ENCODE measurements around the gene TLR5. TPM values are rescaled to one million over a fixed set of nuclear protein-coding genes. Genes with fewer than 3 reads are reported as not detected.

TLR5 gene
- total RNA-seq, 1 experiment from 2014 or later = 0.33 TPM

DNA sequence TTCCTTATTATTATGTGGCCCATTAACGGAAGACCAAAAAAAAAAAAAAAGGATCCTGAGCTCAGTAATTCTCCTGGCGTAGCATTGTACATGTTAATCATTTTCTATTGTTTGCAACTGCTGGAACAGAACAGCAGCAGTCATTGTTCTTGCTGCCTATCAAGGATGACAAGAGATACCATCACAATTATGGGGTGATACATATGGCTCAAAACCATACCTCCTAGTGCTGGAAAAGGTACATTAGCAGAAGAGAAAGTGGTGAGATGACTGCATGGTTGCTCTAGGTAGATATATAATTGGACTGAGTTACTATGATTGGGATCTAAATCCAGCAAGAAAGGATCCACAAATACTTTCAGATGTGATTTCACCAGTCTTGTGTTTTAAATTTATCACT is 13.3 kb upstream of the TLR5 start:
- no peaks in the 10 kb centered on the region for H3K36me3 ChIP-seq

DNA sequence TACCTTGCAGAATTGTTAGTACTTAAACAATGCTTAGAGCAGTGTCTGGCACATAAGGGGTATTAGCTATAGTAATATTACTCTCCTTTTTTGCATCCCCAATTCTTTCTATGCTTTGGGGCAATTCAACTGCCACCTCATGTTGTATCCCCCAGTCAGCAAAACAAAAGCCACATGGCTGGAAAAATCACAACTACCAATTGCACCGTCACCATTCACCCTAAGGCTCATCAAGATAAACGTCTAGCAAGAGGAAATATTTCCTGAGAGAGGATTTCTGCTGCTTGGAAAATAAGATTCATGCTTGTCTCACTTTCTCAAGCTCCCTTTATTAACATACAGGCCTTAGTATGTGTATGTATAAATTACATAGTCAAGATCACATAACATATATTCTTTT is 12.1 kb upstream of the TLR5 start:
- no peaks in the 10 kb centered on the region for H3K36me3 ChIP-seq
- DNase-seq = no peak
- no peak overlapping the region for H3K4me3 ChIP-seq
- H3K27me3 ChIP-seq = no peaks in the 10 kb centered on the region
- H3K9me3 ChIP-seq = no peaks in the 10 kb centered on the region

More for the DNA sequence above, 13.3 kb upstream of the TLR5 start:
- H3K27me3 ChIP-seq = no peaks in the 10 kb centered on the region
- H3K9me3 ChIP-seq = no peaks in the 10 kb centered on the region
- no peak overlapping the region for H3K4me3 ChIP-seq
- DNase-seq = no peak

DNA sequence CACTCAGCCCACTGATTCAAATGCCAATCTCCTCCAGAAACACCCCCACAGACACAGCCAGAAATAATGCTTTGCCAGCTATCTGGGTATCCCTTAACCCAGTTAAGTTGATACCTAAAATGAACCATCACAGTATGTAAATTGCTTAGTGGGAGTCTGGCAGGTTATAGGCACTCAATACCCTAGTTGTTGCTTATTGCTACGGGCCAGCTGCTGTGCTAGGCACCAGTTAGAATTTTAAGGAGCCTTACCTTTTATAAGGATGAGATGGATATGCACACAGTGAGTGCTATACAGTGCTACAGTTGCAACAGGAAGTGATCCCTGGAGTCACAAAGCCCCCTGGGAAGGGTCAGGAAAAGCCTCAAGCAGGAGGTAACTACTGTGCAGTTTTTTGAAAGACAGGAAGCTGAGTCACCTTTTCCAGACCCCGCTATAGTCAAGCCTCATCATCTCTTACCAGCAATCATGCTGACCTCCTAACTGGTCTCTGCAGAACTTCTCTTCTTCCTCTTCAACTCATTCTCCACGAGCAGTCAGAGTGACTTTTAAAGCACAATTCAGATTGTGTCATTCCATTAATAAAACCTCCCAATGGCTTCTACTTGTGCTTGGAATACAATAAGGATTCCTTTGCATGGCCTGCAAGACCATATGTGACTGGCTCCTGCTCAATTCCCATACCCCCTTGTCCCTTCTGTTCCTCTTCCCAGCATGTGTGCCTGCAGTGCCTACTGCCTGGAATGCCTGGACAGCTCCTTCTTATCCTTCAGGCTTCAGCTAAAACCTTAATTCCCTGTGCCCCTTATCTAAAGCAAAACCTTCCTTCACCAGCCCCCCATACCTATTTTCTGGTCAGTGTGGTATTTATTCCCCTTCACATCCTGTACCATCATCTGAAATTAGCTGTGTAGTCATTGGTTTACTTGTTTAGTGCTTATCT is 10.4 kb upstream of the TLR5 start:
- Histone ChIP-seq H3K36me3 (no peaks in the 10 kb centered on the region), H3K27me3 (no peaks in the 10 kb centered on the region), H3K4me3 (no peak overlapping the region), H3K9me3 (no peaks in the 10 kb centered on the region)
- DNase-seq = peak; percentile 51

DNA sequence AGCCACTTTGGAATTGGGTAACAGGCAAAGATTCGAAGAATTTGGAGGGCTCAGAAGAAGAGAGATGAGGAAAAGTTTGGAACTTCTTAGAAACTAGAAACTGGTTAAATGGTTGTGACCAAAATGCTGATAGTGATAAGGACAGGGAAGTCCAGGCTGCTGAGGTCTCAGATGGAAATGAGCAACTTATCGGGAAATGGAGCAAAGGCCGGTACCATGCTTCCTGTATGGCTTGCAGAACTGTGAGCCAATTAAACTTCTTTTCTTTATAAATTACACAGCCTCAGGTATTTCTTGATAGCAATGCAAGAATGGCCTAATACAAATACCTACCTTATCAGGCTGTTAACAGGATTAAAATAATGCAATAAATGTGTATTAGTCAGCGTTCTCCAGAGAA is 9.4 kb upstream of the TLR5 start:
- Histone ChIP-seq H3K36me3 (no peaks in the 10 kb centered on the region), H3K4me3 (no peak overlapping the region), H3K9me3 (peaks cover 3% of the 10 kb centered on the region; the same call in 1 of the 2 replicates), H3K27me3 (no peaks in the 10 kb centered on the region)
- DNase-seq = no peak

DNA sequence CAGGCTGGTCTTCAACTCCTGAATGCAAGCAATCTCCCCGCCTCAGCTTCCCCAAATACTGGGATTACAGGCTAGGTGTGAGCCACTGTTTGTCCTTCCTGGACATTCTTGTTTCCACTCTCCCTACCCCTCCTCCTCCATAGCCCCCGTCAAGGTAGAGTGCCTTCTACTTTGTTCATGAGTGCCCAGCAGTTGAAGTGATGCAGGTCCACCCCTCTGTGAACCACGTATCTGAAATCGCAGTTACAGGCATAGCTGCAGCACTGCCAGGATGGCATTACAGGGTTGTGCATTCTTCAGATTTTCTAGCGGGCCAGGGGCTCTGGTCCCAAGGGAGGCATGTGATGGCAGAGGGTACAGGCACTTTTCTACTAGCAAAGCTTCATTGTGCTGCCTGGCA is 7.4 kb upstream of the TLR5 start:
- no peak for DNase-seq
- Histone ChIP-seq H3K36me3 (no peaks in the 10 kb centered on the region), H3K27me3 (no peaks in the 10 kb centered on the region), H3K9me3 (peaks cover 10% of the 10 kb centered on the region), H3K4me3 (no peak overlapping the region)

DNA sequence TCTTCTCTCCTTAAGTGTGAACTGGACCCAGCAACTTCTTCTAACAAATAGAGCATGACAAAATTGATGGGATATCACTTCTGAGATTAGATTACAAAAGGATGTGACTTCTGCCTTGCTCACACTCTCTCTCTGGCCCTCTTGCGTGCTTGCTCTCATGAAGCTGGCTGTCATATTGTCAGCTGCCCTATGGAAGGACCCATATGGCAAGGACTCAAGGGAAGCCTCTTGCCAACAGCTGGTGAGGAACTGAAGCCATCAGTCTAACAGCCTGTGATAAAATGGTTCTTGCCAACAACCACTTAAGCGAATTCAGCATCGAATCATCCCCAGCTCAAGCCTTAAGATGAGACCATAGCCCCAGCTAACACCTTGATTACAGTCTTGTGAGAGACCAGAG is 4.8 kb upstream of the TLR5 start:
- Histone ChIP-seq H3K4me3 (no peak overlapping the region), H3K9me3 (peaks cover 10% of the 10 kb centered on the region), H3K36me3 (no peaks in the 10 kb centered on the region), H3K27me3 (no peaks in the 10 kb centered on the region)
- no peak for DNase-seq

DNA sequence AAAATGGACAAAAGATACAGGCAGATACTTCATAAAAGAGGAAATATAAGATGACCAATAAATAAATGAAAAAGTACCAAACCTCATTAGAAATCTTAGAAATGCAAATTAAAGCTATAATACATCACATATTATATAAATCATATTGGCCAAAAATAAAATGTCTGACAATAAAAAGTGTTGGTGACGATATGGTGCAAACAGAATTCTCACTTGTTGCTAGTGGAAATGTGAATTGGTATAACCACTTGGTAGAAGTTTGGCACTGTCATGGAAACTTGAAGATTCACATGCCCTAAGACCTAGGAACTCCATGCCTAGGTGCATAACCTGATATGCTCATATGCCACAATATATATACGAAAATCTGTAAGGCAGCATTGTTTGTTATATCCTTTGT is 4.4 kb upstream of the TLR5 start:
- no peaks in the 10 kb centered on the region for H3K27me3 ChIP-seq
- peaks cover 10% of the 10 kb centered on the region for H3K9me3 ChIP-seq
- H3K4me3 ChIP-seq = no peak overlapping the region
- no peaks in the 10 kb centered on the region for H3K36me3 ChIP-seq
- DNase-seq = no peak

DNA sequence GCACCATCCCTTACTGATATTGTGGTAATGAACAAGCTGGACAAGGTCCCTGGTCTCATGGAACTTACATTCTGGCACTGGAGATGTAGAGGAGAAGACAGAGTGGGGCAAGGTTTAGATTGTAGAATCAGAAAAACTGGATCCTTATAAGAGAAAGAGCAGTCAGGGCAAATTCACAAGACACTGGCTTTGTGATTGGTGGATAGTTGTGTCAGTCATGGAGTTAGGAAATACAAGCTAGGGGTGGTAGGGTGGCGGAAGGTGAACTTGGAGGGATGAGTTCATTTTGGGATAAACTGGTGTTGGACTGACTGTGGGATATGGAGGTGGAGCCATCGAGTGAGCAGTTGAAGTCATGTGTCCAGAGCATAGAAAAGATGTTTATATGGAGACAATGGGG is 3.7 kb upstream of the TLR5 start:
- Histone ChIP-seq H3K9me3 (peaks cover 10% of the 10 kb centered on the region), H3K4me3 (no peak overlapping the region), H3K36me3 (no peaks in the 10 kb centered on the region), H3K27me3 (no peaks in the 10 kb centered on the region)
- DNase-seq = no peak

DNA sequence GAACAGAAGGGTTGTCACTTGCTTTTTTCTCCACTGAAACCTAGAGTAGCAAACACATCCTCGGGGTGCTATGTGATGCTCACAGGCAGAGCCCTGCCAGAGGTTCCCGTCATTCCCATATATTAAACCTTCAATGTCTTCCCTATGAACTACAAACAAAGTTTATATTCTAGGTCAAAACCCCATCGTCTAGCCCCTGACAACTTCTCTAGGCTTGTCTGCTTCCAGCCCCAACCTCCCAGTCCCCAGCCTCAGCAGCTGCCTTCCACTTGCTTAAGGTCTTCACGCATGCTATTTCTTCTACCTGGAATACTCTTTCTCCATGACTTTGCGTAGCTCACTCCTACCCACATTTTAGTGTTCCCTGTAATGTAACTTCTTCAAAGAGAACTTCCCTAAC is 1.9 kb upstream of the TLR5 start:
- DNase-seq = no peak
- H3K4me3 ChIP-seq = no peak overlapping the region
- peaks cover 10% of the 10 kb centered on the region for H3K9me3 ChIP-seq
- no peaks in the 10 kb centered on the region for H3K36me3 ChIP-seq
- H3K27me3 ChIP-seq = no peaks in the 10 kb centered on the region

DNA sequence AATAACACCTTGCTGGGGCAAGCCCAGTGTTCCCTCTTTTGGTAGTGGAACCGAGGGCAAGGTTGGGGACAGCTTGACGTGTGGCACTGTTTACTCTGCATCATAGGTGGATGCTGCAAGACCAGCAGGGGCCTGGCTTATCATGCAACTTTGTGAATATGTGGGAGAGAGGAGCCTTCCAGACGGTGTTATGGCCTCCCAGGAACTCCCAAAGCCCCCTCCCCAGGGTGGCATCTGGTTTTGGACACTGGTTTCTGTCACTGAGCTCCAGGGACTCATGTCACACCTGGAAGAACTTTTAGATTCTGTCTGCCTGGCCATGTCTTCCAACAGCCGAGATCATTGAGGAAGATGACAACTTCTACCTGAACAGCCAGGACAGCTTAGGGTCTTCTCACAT is 1.4 kb upstream of the TLR5 start:
- Histone ChIP-seq H3K4me3 (no peak overlapping the region), H3K36me3 (no peaks in the 10 kb centered on the region)
- DNase-seq = no peak

DNA sequence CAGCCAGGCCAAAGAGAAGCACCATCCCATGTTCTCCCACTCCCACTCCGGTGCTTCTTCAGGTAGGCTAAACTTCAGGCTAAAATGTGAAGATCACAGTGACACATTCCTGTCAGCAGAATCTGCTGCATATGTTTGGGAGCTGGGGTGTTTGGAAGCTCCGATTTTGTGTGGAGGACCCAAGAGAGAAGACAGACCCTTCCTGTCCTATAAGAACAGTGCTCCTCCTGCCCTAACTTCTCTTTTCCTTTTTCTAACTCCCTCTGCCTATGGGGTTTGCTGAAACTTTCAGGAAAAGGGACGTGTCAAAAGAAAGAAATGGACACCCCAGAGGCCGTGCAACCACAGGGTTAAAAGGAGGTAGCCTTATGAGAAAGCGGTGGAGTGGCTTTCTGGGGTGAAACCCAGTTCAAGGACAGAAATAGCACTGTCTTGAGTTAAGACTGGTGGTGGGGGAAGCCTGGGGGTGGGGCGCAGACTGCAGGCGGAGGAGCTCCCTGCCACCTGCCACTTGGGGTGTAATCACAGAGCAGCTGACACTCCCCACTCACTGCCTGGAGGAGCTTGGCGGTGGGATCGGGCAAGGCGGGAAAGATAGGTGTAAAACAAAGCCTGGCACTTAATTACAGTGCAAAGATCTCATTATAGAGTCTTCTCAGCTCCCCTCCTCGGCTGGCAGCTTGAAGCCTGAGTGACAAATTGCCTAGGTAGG is 645 bp upstream of the TLR5 start:
- H3K36me3 ChIP-seq = no peaks in the 10 kb centered on the region
- H3K4me3 ChIP-seq = peak overlapping the region; percentile 55
- no peak for DNase-seq
- peaks cover 10% of the 10 kb centered on the region for H3K9me3 ChIP-seq
- no peaks in the 10 kb centered on the region for H3K27me3 ChIP-seq

More for the DNA sequence above, 1.4 kb upstream of the TLR5 start:
- H3K27me3 ChIP-seq = no peaks in the 10 kb centered on the region
- peaks cover 10% of the 10 kb centered on the region for H3K9me3 ChIP-seq

DNA sequence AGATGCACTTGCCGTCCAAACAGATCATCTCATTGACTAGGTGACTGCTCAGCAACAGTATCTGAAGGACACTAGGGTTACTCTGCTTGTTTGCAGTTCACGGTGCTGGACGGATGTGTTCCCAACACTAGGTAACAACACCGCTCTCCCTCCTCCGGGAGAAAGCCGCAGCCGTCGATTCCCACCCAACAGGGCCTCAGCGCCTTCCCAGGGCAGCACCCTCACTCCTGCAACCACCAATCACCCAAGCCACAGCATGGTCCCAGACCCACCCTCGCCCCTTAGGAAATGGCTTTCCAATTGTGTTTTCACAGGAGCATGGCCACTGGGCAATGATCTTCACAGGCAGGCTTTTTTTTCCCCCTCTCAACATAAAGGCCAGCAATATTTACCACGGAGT is 779 bp downstream of the TLR5 start:
- no peaks in the 10 kb centered on the region for H3K27me3 ChIP-seq
- peaks cover 5% of the 10 kb centered on the region for H3K9me3 ChIP-seq
- peak overlapping the region; percentile 55; the same call in 1 of the 2 replicates for H3K4me3 ChIP-seq
- no peaks in the 10 kb centered on the region for H3K36me3 ChIP-seq
- no peak for DNase-seq

DNA sequence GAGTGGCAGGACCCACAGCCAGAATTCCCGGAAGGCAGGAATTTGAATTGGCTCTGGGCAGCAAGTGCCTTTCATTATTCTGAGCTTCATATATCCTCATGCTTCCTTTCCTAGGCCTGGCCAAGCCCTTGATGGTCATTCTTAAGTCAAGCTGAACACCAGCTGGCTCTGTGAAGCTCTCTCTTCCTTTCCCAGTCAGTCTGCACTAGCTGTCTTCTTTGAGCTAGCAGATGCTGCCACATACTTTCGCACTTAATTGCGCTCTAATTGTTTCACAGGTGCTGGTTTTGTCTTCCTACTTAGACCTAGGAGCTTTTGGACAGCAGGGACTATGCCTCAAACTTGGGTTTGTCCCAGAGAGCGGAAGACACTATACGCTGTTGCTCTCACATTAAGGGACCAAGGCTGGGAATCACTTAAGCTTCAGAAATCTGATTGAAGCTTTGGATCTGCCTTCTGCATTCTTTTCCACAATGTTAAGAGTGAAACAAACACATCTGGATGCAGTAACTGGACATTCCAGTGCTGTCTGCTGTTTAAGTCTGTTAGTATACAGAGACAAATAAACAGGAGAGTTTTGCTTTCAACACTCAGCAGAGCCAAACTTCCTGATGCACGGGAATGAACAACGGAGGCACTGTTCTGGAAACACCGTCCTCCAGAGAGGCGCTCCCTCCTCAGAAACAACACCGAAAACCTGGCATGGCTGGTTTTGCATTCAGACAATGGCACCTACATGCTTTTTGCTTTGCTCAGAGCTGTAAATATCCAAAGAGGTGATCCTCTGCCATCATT is 2.2 kb downstream of the TLR5 start:
- H3K27me3 ChIP-seq = no peaks in the 10 kb centered on the region
- H3K9me3 ChIP-seq = no peaks in the 10 kb centered on the region
- DNase-seq = peak; percentile 39
- H3K4me3 ChIP-seq = no peak overlapping the region
- no peaks in the 10 kb centered on the region for H3K36me3 ChIP-seq

DNA sequence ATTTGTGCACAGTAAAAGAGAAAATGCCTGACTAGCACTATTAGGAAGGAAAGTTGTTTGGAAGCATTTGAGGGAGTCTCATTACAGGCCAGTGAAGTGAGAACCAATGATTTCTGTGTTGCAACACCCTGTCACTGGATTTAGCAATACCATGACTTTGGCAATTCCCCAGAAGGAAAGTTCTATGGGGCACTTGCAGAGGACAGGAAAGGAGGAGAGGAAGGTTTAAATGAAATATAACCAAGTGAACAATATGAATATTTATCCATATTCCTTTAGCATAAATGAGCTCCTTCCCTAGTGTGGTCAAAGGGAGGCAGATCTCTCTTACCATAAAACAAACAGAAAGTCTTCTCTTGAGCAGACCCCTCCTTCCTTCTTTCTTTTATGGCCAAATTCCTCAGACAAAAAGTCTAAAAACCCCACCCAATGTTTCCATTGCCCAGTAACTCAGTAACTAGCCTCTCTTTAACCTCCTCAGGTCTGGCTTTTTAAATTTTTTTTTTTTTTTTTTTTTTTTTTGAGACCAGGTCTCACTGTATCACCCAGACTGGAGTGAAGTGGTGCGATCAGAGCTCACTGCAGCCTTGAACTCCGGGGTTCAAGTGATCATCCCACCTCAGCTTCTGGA is 5.5 kb downstream of the TLR5 start:
- H3K36me3 ChIP-seq = no peaks in the 10 kb centered on the region
- H3K9me3 ChIP-seq = no peaks in the 10 kb centered on the region
- H3K4me3 ChIP-seq = no peak overlapping the region
- no peak for DNase-seq
- peaks cover 9% of the 10 kb centered on the region for H3K27me3 ChIP-seq

DNA sequence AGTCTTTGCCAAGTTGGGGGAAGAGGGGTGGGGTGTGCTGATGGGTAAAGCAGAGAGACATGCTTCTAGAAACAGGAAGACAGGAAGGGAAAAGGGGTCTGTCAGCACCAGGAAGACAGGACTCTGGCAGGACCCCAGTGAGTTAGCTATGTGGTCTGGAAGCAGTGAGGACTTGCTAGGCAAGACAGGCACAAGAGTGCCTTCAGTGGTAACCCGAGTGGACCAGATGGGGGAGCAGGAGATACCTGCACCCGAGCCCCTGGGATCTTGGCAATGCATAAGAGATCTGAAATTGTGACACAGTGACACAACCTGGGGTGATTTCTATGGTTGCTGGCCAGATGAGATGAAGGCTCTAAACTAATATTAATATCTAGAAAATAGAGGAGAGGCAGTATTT is 7.0 kb downstream of the TLR5 start:
- DNase-seq = no peak
- Histone ChIP-seq H3K36me3 (no peaks in the 10 kb centered on the region), H3K4me3 (no peak overlapping the region), H3K27me3 (peaks cover 9% of the 10 kb centered on the region), H3K9me3 (no peaks in the 10 kb centered on the region)

DNA sequence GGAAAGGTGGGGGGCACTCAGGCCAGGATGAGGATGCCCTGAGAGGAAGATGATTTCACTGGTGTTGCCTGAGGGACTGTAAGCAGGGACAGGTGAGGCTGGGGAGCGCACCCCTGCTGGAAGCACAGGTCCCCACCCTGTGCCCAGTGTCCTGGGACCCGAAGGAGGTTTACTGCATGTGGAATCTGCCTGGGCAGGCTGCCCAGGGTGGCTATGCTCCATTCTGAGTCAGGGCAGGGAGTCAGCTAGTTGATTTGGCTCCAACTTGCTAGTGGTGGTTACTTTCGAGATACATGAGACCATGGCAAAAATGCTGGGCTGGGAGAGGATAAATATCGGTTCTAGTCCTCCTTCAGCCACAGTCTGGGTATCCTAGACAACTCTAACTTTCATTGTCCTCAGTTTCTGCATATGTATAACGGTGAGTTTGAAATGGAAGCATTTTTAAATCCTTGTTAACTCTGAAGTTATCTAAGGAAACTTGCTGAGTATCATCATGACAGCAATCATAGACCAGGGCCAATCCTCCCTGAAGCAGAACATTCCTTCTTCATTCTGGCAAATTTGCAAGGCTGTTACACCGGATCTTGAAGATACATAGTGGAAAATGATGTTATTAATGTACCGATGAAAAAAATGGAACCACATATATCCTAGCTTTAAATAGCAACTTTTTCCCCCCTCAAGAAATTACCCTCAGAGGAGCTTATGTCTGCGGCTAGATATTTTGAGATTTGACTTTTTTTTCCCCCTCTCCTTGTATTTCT is 7.7 kb downstream of the TLR5 start:
- DNase-seq = peak; percentile 93
- peaks cover 9% of the 10 kb centered on the region for H3K27me3 ChIP-seq
- no peak overlapping the region for H3K4me3 ChIP-seq
- H3K9me3 ChIP-seq = no peaks in the 10 kb centered on the region
- no peaks in the 10 kb centered on the region for H3K36me3 ChIP-seq
